Duodenal mucosa (tissue), 2 donors: ENCODE data around the gene GCKR.
"Not testable (repeated sequence)": the region's sequence is repeated elsewhere in the genome, so short reads cannot be mapped to it uniquely, and the experiment has no call there.

Experiments used
- H3K27ac ChIP-seq: one replicate; pipeline ENCODE4 v1.7.0; 2013; ENCODE audit warnings: low read depth, low read length
- H3K27me3 ChIP-seq, 2 donors: one replicate each; pipeline ENCODE4 v1.7.0; 2013; ENCODE audit warnings: low read length in 2 of 2, control low read depth in 1 of 2; ENCODE audit not compliant: insufficient read depth in 2 of 2, control insufficient read depth in 1 of 2
- H3K36me3 ChIP-seq, 2 donors: one replicate each; pipeline ENCODE4 v1.7.0; 2013; ENCODE audit warnings: low read length in 2 of 2, control low read depth in 1 of 2; ENCODE audit not compliant: insufficient read depth in 2 of 2, control insufficient read depth in 1 of 2
- H3K4me1 ChIP-seq, 2 donors: one replicate each; pipeline ENCODE4 v1.7.0; 2013; ENCODE audit warnings: low read length in 2 of 2, control low read depth in 1 of 2; ENCODE audit not compliant: insufficient read depth in 2 of 2, control insufficient read depth in 1 of 2
- H3K4me3 ChIP-seq, 2 donors: one replicate each; pipeline ENCODE4 v1.7.0; 2013; ENCODE audit warnings: low read length in 2 of 2, low read depth in 1 of 2
- H3K9ac ChIP-seq, 2 donors: one replicate each; pipeline ENCODE4 v1.7.0; 2013; ENCODE audit warnings: low read length in 2 of 2, low read depth in 1 of 2
- H3K9me3 ChIP-seq, 2 donors: one replicate each; pipeline ENCODE4 v1.7.0; 2013; ENCODE audit warnings: low read length in 2 of 2, control low read depth in 1 of 2; ENCODE audit not compliant: control insufficient read depth in 1 of 2

The GCKR gene

GRCh38 chr2:27507293-27507692 lies 10.7 kb downstream of the GCKR start:
- Histone ChIP-seq H3K4me1 (no peaks in the 10 kb centered on the region), H3K27ac (no peak overlapping the region), H3K9ac (no peak overlapping the region), H3K4me3 (no peak overlapping the region), H3K36me3 (no peaks in the 10 kb centered on the region), H3K9me3 (no peaks in the 10 kb centered on the region), H3K27me3 (no peaks in the 10 kb centered on the region)

DNA sequence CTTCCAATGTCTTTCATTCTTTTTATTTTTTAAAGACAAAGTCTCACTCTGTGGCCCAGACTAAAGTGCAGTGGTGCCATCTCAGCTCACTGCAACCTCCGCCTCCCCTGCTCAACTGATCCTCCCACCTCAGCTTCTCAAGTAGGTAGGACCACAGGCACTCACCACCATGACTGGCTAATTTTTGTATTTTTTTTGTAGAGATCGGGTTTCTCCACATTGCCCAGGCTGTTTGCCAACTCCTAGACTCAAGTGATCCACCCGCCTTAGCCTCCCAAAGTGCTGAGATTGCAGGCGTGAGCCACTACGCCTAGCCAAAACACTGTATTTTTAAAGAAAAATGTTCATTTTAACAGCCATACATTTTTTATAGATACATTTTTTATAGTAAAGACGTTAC lies 12.7 kb downstream of the GCKR start:
- Histone ChIP-seq H3K27me3 (no peaks in the 10 kb centered on the region), H3K4me3 (no peak overlapping the region), H3K27ac (no peak overlapping the region), H3K9ac (no peak overlapping the region), H3K4me1 (no peaks in the 10 kb centered on the region), H3K36me3 (no peaks in the 10 kb centered on the region), H3K9me3 (no peaks in the 10 kb centered on the region)

DNA sequence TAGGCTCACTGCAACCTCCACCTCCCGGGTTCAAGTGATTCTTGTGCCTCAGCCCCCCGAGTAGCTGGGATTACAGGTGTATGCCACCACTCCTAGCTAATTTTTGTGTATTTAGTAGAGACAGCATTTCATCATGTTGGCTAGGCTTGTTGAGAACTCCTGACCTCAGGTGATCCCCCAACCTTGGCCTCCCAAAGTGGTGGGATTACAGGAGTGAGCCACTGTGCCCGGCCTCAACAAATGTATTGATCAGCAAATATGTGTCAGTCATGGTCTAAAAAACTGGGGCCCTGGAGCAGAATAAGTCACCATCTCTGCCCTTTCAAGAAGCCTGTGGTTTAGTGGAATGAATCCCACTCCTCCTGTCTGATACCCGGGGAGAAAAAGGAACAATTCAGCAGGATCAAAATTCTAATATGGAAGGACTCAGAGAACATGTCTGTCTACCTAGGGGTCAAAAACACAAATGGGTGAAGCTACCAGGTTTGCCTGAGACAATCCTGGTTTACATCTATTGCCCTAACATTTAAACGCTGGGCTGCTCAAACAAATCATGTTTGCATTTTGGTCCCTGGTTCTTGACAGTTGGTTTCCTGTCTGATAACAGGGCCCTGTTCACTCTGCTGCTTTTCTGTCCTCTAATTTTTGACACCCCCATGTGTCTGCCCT lies 21.6 kb downstream of the GCKR start:
- H3K4me1 ChIP-seq = no peaks in the 10 kb centered on the region
- H3K4me3 ChIP-seq = no peak overlapping the region
- H3K36me3 ChIP-seq = no peaks in the 10 kb centered on the region
- no peak overlapping the region for H3K27ac ChIP-seq
- H3K27me3 ChIP-seq = no peaks in the 10 kb centered on the region
- H3K9ac ChIP-seq = no peak overlapping the region
- H3K9me3 ChIP-seq = no peaks in the 10 kb centered on the region

DNA sequence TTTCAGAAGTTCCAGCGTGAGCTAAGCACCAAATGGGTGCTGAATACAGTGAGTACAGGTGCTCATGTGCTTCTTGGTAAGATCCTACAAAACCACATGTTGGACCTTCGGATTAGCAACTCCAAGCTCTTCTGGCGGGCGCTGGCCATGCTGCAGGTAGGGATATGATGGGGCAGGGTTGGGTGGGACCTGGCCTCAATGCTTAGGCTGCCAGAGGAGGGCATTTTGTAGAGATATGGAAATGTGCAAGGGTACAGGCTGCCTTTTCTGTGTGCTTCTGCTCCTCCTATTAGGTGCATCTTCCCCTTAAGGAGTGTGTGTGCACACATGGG lies 22.1 kb downstream of the GCKR start:
- Histone ChIP-seq H3K27ac (no peak overlapping the region), H3K27me3 (no peaks in the 10 kb centered on the region), H3K36me3 (no peaks in the 10 kb centered on the region), H3K4me1 (no peaks in the 10 kb centered on the region), H3K9ac (no peak overlapping the region), H3K4me3 (no peak overlapping the region), H3K9me3 (no peaks in the 10 kb centered on the region)

DNA sequence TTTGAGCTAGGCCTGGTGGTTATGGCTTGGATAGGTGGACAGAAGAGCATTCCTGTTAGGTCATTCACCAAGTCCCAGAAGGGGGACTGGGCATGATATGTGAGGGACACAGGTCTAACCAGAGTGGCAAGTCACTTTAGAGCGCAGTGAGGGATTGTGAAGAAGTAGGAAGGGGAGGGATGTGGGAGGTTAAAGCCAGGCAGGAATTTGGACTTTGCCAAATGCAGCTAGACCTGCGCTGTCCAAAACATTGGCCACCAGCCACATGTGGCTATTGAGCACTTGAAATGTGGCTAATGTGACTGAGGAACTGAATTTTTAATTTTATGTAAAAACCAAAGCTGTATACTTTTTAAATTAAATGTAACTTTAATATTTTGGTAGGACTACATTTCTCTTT lies 23.7 kb downstream of the GCKR start:
- no peaks in the 10 kb centered on the region for H3K36me3 ChIP-seq
- H3K4me1 ChIP-seq = no peaks in the 10 kb centered on the region
- no peaks in the 10 kb centered on the region for H3K27me3 ChIP-seq
- no peak overlapping the region for H3K4me3 ChIP-seq
- no peak overlapping the region for H3K9ac ChIP-seq
- H3K27ac ChIP-seq = no peak overlapping the region
- H3K9me3 ChIP-seq = no peaks in the 10 kb centered on the region

GRCh38 chr2:27522400-27522945 lies 25.8 kb downstream of the GCKR start:
- Histone ChIP-seq H3K9me3 (no peaks in the 10 kb centered on the region), H3K4me1 (no peaks in the 10 kb centered on the region), H3K4me3 (no peak overlapping the region), H3K27me3 (no peaks in the 10 kb centered on the region), H3K9ac (no peak overlapping the region), H3K27ac (no peak overlapping the region), H3K36me3 (no peaks in the 10 kb centered on the region)

- no peaks in the 10 kb centered on the region for H3K9me3 ChIP-seq
- H3K27me3 ChIP-seq = no peaks in the 10 kb centered on the region
- no peak overlapping the region for H3K27ac ChIP-seq
- no peak overlapping the region for H3K4me3 ChIP-seq
- no peak overlapping the region for H3K9ac ChIP-seq
- no peaks in the 10 kb centered on the region for H3K4me1 ChIP-seq
- H3K36me3 ChIP-seq = no peaks in the 10 kb centered on the region
Observed at GRCh38 chr2:27527182-27527581, 30.5 kb downstream of the GCKR start.

GRCh38 chr2:27531983-27532382 lies 35.3 kb downstream of the GCKR start:
- H3K9ac ChIP-seq = no peak overlapping the region
- no peaks in the 10 kb centered on the region for H3K36me3 ChIP-seq
- no peak overlapping the region for H3K27ac ChIP-seq
- no peaks in the 10 kb centered on the region for H3K4me1 ChIP-seq
- H3K4me3 ChIP-seq = no peak overlapping the region
- H3K27me3 ChIP-seq = peaks cover 0 to 5% of the 10 kb centered on the region in 2 donors
- no peaks in the 10 kb centered on the region for H3K9me3 ChIP-seq

GRCh38 chr2:27537287-27537686 lies 40.6 kb downstream of the GCKR start:
- H3K27ac ChIP-seq = no peak overlapping the region
- peaks cover 0 to 5% of the 10 kb centered on the region in 2 donors for H3K27me3 ChIP-seq
- H3K9ac ChIP-seq = no peak overlapping the region
- H3K4me1 ChIP-seq = no peaks in the 10 kb centered on the region
- no peaks in the 10 kb centered on the region for H3K36me3 ChIP-seq
- no peaks in the 10 kb centered on the region for H3K9me3 ChIP-seq
- H3K4me3 ChIP-seq = no peak overlapping the region

GRCh38 chr2:27538839-27539450 lies 42.3 kb downstream of the GCKR start:
- H3K4me3 ChIP-seq, H3K27me3 ChIP-seq, H3K9ac ChIP-seq, H3K36me3 ChIP-seq, H3K27ac ChIP-seq, H3K9me3 ChIP-seq, H3K4me1 ChIP-seq: not testable (repeated sequence)
